NB4 (cell line): ENCODE measurements around the gene DGCR8.

ENCODE experiments used
- MYC ChIP-seq: IDR thresholded peaks from 2 replicates; pipeline ENCODE4 v1.6.1; 2011; ENCODE audit warnings: low read depth, low read length
- POLR2A ChIP-seq: IDR thresholded peaks from 2 replicates; pipeline ENCODE4 v1.6.1; 2011; ENCODE audit warnings: mild to moderate bottlenecking; ENCODE audit not compliant: insufficient read length; ENCODE audit errors: extremely low read depth
- TF ChIP-seq, protein P1 (sequence below): IDR thresholded peaks from one replicate; pipeline ENCODE4 v1.5.1; 2012; ENCODE audit warnings: low read depth, low read length

GRCh38 chr22:20150381-20151275 lies 70.6 kb downstream of the DGCR8 start, which contains the start of gene CCDC188:
- TF ChIP-seq, protein P1, sequence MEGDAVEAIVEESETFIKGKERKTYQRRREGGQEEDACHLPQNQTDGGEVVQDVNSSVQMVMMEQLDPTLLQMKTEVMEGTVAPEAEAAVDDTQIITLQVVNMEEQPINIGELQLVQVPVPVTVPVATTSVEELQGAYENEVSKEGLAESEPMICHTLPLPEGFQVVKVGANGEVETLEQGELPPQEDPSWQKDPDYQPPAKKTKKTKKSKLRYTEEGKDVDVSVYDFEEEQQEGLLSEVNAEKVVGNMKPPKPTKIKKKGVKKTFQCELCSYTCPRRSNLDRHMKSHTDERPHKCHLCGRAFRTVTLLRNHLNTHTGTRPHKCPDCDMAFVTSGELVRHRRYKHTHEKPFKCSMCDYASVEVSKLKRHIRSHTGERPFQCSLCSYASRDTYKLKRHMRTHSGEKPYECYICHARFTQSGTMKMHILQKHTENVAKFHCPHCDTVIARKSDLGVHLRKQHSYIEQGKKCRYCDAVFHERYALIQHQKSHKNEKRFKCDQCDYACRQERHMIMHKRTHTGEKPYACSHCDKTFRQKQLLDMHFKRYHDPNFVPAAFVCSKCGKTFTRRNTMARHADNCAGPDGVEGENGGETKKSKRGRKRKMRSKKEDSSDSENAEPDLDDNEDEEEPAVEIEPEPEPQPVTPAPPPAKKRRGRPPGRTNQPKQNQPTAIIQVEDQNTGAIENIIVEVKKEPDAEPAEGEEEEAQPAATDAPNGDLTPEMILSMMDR = no peak
- no peak for TF ChIP-seq MYC
- no peak for TF ChIP-seq POLR2A
